GM19467 (cell line): Measurements from ENCODE around the gene CLSTN2.

Experiments used
- ATAC-seq: cut with Tn5 transposase; IDR thresholded peaks from one replicate; pipeline ENCODE4 v1.9.1; 2021; ENCODE audit warnings: mild to moderate bottlenecking, moderate library complexity; ENCODE audit not compliant: unreplicated experiment

CLSTN2 gene

GRCh38 chr3:140089403-140090072, 154.6 kb downstream of the CLSTN2 start:
- ATAC-seq = no peak

- no peak for ATAC-seq
These were observed 156.2 kb downstream of the CLSTN2 start for GRCh38 chr3:140091143-140091542.

GRCh38 chr3:140092848-140093536, 158.0 kb downstream of the CLSTN2 start:
- ATAC-seq = no peak

GRCh38 chr3:140093742-140094141, 158.8 kb downstream of the CLSTN2 start:
- no peak for ATAC-seq

- ATAC-seq = no peak
These were observed 159.5 kb downstream of the CLSTN2 start for GRCh38 chr3:140094487-140094886.

- ATAC-seq = no peak
These were observed 161.1 kb downstream of the CLSTN2 start for GRCh38 chr3:140096037-140096436.

GRCh38 chr3:140097874-140098635, 163.1 kb downstream of the CLSTN2 start:
- ATAC-seq = no peak

GRCh38 chr3:140100479-140100878, 165.5 kb downstream of the CLSTN2 start:
- no peak for ATAC-seq

GRCh38 chr3:140103166-140103565, 168.2 kb downstream of the CLSTN2 start:
- ATAC-seq = no peak

- no peak for ATAC-seq
These were observed 169.1 kb downstream of the CLSTN2 start for GRCh38 chr3:140103986-140104645.

GRCh38 chr3:140113996-140114788, 179.2 kb downstream of the CLSTN2 start:
- ATAC-seq = no peak

- ATAC-seq = no peak
These were observed 179.8 kb downstream of the CLSTN2 start for GRCh38 chr3:140114789-140115080.

GRCh38 chr3:140117096-140117526, 182.1 kb downstream of the CLSTN2 start:
- ATAC-seq = no peak

GRCh38 chr3:140122183-140122582, 187.2 kb downstream of the CLSTN2 start:
- no peak for ATAC-seq

GRCh38 chr3:140128217-140128616, 193.2 kb downstream of the CLSTN2 start:
- ATAC-seq = no peak

- ATAC-seq = no peak
These were observed 193.6 kb downstream of the CLSTN2 start for GRCh38 chr3:140128631-140129030.

GRCh38 chr3:140129768-140130284, 194.8 kb downstream of the CLSTN2 start:
- ATAC-seq = no peak

- ATAC-seq = no peak
These were observed 196.9 kb downstream of the CLSTN2 start for GRCh38 chr3:140131895-140132294.

- ATAC-seq = no peak
These were observed 199.4 kb downstream of the CLSTN2 start for GRCh38 chr3:140134231-140134965.

- ATAC-seq = no peak
These were observed 200.5 kb downstream of the CLSTN2 start for GRCh38 chr3:140135461-140135860.
